HG03521 (cell line): ENCODE data around the gene GNG14.
A peak's percentile ranks its signal among the peaks of the same experiment; 100 is the strongest.
"Not testable (repeated sequence)": the region's sequence is repeated elsewhere in the genome, so short reads cannot be mapped to it uniquely, and the experiment has no call there.

ENCODE experiments used
- ATAC-seq: cut with Tn5 transposase; IDR thresholded peaks from one replicate; pipeline ENCODE4 v1.9.1; 2021; ENCODE audit warnings: mild to moderate bottlenecking, moderate library complexity; ENCODE audit not compliant: unreplicated experiment

GNG14 gene

GRCh38 chr19:12687496-12688196, at the start of gene GNG14:
TSS of gene GNG14 (plus strand) at chr19:12687998. CDS start at chr19:12688049, 51 bp downstream.
- ATAC-seq: no peak

- no peak for ATAC-seq
These were observed 49.1 kb upstream of the GNG14 start for GRCh38 chr19:12638611-12639182.

DNA sequence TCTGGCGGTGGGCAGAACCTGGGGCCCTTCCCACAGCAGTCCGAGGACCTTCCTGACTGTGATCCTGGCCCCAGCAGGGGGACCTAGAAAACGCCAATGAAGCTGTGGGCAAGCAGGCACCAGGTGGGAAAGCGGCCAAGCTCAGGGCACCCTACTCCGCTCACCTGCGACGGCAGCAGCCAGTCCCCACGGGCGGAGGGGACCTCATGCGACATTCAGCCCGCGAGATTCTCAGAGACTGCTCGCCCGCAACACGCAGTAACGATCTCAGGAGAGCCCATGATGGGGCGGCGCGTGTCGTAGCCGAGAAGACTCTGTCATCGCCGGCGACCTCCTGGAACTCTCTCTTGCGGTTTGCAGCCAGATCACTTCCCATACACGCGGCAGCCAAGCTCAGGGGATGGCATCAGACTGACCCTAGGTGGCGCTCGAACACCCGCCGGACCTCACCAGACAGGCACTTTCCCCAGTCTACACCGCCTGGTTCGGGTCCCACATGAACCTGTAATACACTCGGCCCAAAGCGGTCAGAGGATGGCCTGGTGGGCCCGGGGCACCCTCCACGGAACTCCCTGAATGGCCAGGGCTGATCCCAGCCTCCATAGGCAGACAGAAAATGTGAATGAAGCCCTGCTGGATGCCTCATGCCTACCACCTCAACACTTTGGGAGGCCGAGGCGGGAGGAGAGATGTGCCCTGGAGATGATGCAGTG, 47.7 kb upstream of the GNG14 start:
- peak; percentile 62 for ATAC-seq

- no peak for ATAC-seq
These were observed 46.3 kb upstream of the GNG14 start for GRCh38 chr19:12641456-12641855.

DNA sequence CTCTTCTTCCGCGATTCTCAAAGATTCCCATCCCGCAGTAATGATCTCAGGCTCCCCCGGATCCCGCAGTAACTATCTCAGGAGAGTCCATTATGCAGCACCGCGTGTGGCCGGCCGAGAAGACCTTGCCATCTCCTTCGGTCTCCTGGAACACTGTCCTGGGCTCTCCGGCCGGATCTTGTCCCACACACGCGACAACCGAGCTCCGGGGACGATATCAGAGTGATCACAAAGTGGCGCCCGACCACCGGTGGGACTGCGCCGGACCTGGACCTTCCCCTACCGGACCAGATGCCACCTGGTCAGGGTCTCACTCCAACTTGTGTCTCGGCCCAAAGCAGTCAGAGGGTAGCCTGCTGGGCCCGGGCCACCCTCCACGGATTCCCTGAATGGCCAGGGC, 45.3 kb upstream of the GNG14 start:
- ATAC-seq: no peak

DNA sequence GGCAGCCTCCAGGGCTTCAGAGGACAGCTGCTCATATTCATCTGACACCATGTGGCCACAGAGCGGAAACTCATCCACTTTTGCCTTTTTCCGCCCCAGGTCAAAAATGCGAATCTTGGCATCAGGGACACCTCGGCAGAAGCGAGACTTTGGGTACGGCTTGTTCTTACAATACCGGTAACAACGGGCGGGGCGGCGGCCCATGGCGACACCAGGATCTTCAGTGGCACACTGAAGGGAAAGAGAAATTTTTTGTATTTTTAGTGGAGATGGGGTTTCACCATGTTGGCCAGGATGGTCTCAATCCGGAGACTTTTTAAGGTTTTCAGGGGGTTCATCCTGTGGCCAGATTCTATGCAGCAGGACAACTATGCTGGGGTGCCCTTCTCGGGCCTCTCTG, 44.1 kb upstream of the GNG14 start:
- not testable (repeated sequence) for ATAC-seq

DNA sequence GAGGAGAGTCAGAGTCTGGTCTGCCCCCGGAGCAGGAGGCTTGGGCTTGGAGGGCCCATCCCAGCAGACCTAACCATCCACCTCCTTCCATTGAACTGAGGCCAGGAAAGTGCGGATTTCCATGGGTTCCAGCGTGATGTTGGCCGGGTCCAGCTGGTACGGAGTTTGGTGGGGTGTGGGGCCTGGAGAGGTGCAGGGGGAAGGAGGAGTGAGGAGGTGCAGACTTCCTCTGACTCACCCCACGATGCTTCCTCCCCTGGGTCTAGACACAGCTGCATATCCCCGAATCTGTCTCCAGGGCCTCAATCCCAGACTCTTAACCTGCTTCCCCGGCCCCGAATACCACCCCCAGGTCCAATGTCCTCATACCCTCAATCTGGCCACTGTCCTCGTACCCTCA, 41.2 kb upstream of the GNG14 start:
- no peak for ATAC-seq

DNA sequence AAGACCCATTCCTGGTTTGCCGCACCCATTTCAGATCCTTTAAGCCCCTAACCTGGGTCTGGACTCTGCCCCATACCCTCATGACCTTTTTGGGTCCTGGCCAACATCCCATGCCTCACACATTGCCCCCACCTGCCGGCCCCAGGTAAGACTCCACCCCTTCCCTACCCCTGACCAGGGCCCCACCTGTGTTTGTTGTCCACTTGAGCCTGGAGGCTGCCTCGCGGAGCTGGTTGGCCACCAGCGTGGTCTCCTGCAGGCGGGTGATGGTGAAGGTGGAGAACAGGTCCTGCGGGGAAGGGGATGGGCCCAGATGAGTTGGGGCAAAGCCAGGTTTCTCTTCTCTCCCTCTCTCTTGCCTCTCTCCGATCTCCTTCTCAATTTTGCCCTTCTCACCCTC, 40.8 kb upstream of the GNG14 start:
- ATAC-seq: no peak

DNA sequence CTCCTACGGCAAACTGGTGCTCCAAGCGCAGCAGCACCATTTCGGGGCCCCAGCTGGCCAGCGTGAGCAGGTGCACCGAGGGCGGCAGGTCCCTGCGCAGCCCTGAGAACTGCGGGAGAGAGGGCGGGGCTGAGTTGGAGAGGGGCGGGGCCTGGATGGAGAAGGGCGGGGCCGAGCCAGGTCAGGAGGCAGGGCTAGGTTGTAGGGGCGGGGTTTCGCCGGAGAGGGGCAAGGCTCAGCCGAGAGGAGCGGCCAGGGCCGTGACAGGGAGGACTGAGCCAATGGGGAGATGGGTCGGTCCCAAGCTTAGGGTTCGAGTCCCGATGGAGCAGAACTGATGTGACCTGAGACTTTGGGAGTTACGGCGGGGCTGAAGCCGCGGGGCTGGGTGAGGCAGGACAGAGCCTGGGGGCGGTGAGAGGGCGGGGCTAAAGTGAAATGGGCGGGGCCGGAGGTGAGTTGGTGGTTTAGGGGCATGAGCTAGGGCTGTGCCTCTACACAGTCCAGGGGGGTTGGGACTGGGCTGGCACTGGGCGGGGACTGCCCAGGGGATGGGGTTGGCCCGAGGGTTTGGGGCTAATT, 40.2 kb upstream of the GNG14 start:
- ATAC-seq: no peak

DNA sequence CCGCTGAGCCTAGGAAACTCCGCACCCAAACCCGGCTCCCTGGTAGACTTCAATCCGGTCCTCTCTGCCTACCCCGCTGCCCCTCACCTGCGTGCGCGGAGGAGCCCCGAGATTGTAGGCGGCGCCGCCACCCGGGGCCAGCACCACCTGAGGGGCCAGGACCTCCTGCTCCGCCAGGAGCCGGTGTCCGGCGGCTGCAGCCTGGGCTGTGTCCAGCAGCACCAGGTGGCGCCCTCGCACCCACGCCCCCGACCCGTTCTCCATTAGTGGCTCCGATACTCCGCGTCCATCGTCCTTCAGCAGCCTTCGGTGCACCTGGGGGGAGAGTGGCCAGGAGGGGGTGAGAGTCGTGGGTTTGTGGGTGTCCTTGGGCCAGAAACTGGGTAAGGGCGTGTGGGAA, 39.7 kb upstream of the GNG14 start:
- ATAC-seq: no peak

- no peak for ATAC-seq
These were observed 37.9 kb upstream of the GNG14 start for GRCh38 chr19:12649941-12650340.

DNA sequence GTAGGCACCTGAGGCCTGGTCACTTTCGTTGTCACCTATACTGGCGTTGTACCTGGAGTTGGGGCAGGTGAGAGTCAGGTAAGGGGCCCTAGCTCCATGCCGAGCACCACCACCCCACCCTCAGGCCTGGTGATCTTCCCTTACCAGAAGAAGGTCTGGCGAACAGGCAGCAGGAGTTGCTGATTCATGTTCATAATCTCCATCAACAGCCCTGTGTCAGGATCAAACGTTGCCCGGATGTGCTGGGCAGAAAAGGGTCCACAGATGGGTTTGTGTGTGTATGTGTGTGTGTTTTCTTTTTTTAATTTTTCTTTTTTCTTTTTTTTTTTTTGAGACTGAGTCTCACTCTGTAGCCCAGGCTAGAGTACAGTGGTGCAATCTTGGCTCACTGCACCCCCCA, 35.6 kb upstream of the GNG14 start:
- no peak for ATAC-seq

GRCh38 chr19:12655546-12655945, 32.3 kb upstream of the GNG14 start:
- no peak for ATAC-seq

GRCh38 chr19:12656899-12657571, 30.8 kb upstream of the GNG14 start:
- ATAC-seq: no peak

- no peak for ATAC-seq
These were observed 29.8 kb upstream of the GNG14 start for GRCh38 chr19:12657966-12658365.

DNA sequence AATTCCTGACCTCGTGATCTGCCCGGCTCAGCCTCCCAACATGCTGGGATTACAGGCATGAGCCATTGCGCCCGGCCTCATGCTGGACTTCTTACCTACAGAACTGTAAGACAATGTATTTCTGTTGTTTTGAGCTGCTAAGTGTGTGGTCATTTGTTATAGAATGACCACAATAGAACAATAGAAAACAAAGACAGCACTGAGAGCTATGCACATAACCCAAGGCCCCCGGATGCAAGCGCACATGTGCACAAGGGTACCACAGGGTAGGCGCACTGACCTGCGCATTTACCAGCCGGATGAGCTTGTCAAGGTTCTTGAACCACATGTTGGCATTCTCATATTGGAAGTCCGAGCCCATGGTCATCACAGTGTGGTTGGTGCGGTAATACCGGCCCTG, 26.8 kb upstream of the GNG14 start:
- ATAC-seq: no peak

DNA sequence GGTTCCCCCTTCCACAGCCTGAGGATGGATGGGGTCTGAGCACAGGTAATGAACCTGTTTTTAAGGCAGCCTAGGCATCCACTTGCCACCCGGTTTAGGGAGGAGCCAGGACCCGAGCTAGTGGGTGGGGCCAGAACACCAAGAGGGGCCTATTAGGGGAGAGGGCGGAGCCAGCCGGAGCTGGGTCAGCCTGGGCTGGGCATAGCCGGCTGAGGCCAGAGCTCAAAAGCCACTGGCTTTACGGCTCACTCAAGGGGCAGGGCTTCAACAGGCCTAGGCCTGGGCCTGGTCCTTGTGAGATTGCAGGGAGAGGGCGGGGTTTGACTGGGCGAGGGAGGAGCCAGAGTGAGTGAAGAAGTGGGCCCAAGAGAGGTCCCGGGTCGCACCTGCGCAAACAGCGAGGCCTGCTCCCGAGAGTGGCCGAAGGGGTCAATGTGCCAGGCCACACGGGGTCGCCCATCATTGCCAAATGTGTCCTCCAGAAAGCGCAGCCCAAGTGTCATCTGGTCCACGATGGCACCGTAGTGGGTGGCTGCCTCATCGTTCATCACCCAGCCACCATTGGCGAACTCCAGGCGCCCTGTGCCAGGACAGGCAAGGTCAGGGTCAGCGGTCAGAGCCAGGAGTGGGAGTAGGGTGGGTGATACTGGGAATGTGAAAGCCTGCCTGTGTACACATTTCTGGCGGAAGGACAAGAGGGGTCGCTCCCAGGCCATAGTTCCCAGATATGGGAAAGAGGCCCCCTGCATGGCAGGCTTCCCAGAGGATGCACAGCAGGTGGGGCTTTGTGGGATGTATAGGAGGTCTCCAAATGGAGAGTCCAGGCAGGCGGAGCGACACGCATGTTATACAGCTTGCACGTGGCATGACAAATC, 23.2 kb upstream of the GNG14 start:
- no peak for ATAC-seq

DNA sequence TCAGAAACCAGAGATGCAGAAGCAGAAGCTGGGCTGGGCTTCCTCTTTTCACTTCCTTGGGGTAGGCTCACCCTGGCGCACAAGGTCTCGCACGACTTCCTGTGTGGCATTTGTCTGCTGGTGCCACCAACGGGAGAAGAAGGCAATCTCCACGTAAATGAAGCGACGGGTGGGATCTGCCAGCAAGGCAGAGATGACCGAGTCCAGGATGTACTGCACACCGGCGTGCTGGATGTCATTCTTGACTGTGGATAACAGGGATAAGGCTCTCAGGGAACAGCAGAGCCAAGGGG, 22.6 kb upstream of the GNG14 start:
- ATAC-seq: no peak

GRCh38 chr19:12665671-12666264, 22.0 kb upstream of the GNG14 start:
- ATAC-seq: no peak
